Measurements from ENCODE around the gene HLF.

Gene HLF

GRCh38 chr17:55295411-55296170, 30.8 kb downstream of the HLF start:
- TF ChIP-seq CTCF (IDR thresholded peaks at IDR 0.05; ENCODE audit: low read depth, low read length) = peak; percentile 87
- peak; percentile 60 to 63 for DNase-seq (ENCODE audit: low read depth in 2 of 2)
- no peak overlapping the region for H3K4me3 ChIP-seq (replicated peaks in 1 of 2; ENCODE audit: low read depth in 2 of 2, low read length in 2 of 2)

GRCh38 chr17:55296171-55296695, 31.5 kb downstream of the HLF start:
- no peak for DNase-seq (ENCODE audit: low read depth in 2 of 2)
- H3K4me3 ChIP-seq (replicated peaks in 1 of 2; ENCODE audit: low read depth in 2 of 2, low read length in 2 of 2) = no peak overlapping the region
- no peak for TF ChIP-seq CTCF (IDR thresholded peaks at IDR 0.05; ENCODE audit: low read depth, low read length)

GRCh38 chr17:55296699-55297098, 31.9 kb downstream of the HLF start:
- no peak for TF ChIP-seq CTCF (IDR thresholded peaks at IDR 0.05; ENCODE audit: low read depth, low read length)
- DNase-seq (ENCODE audit: low read depth in 2 of 2) = no peak
- H3K4me3 ChIP-seq (replicated peaks in 1 of 2; ENCODE audit: low read depth in 2 of 2, low read length in 2 of 2) = no peak overlapping the region

- no peak overlapping the region for H3K4me3 ChIP-seq (replicated peaks in 1 of 2; ENCODE audit: low read depth in 2 of 2, low read length in 2 of 2)
- TF ChIP-seq CTCF (IDR thresholded peaks at IDR 0.05; ENCODE audit: low read depth, low read length) = no peak
- DNase-seq (ENCODE audit: low read depth in 2 of 2) = no peak
These were observed 33.5 kb downstream of the HLF start for GRCh38 chr17:55298111-55298730.

- no peak overlapping the region for H3K4me3 ChIP-seq (replicated peaks in 1 of 2; ENCODE audit: low read depth in 2 of 2, low read length in 2 of 2)
- no peak for TF ChIP-seq CTCF (IDR thresholded peaks at IDR 0.05; ENCODE audit: low read depth, low read length)
- DNase-seq (ENCODE audit: low read depth in 2 of 2) = no peak
These were observed 34.5 kb downstream of the HLF start for GRCh38 chr17:55299162-55299838.

GRCh38 chr17:55299890-55300289, 35.1 kb downstream of the HLF start:
- no peak for DNase-seq (ENCODE audit: low read depth in 2 of 2)
- H3K4me3 ChIP-seq (replicated peaks in 1 of 2; ENCODE audit: low read depth in 2 of 2, low read length in 2 of 2) = no peak overlapping the region
- no peak for TF ChIP-seq CTCF (IDR thresholded peaks at IDR 0.05; ENCODE audit: low read depth, low read length)
